Gastrocnemius medialis (tissue), 4 donors: ENCODE data around the gene GALNT7.

Experiments
- POLR2A ChIP-seq, 2 donors: fragments of 450-650 bp; IDR thresholded peaks; one replicate each; pipeline ENCODE4 v1.6.1; 2017; ENCODE audit warnings: antibody characterized with exemption in 2 of 2, mild to moderate bottlenecking in 2 of 2, moderate library complexity in 2 of 2
- TF ChIP-seq, protein P1 (sequence below), 5 experiments: fragments of 450-650 bp in 3 of 5; fragments of 200-600 bp in 2 of 5; sonication (generic) in 2 of 5; IDR thresholded peaks in 4 of 5; conservative IDR thresholded peaks in 1 of 5; 1 replicate in 4 of 5; 2 replicates in 1 of 5; pipeline ENCODE4 v1.5.1; 2016 to 2019; ENCODE audit warnings: antibody characterized with exemption in 5 of 5, mild to moderate bottlenecking in 3 of 5, moderate library complexity in 3 of 5

DNA sequence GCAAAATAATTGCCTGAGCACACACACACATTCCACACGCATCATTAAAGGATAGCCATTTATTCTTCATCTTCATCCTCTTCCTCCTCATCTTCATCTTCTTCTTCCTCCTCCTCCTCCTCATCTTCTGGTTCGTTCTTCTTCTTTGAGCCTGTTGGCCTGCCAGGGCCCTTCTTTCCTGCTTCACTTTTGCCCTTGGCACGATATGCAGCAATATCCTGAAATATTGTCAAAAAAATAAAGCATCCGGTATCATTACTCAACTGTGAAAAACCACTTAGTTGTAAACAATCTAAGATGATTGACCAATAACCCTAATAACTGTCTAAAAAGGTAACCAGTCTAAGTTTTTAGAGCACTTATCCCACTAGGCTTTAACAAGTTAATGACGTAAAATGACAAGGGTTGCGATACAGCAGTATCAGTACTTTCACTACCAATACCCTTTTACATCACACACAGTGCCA is 163.4 kb downstream of the GALNT7 start:
- TF ChIP-seq POLR2A (IDR thresholded peaks at IDR 0.05) = no peak
- TF ChIP-seq, protein P1, sequence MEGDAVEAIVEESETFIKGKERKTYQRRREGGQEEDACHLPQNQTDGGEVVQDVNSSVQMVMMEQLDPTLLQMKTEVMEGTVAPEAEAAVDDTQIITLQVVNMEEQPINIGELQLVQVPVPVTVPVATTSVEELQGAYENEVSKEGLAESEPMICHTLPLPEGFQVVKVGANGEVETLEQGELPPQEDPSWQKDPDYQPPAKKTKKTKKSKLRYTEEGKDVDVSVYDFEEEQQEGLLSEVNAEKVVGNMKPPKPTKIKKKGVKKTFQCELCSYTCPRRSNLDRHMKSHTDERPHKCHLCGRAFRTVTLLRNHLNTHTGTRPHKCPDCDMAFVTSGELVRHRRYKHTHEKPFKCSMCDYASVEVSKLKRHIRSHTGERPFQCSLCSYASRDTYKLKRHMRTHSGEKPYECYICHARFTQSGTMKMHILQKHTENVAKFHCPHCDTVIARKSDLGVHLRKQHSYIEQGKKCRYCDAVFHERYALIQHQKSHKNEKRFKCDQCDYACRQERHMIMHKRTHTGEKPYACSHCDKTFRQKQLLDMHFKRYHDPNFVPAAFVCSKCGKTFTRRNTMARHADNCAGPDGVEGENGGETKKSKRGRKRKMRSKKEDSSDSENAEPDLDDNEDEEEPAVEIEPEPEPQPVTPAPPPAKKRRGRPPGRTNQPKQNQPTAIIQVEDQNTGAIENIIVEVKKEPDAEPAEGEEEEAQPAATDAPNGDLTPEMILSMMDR (IDR thresholded peaks at IDR 0.05 in 4 of 5, conservative IDR thresholded peaks at IDR 0.05 in 1 of 5) = no peak
